ENCODE data around the gene DSCAML1.
"Not testable (repeated sequence)": the region's sequence is repeated elsewhere in the genome, so short reads cannot be mapped to it uniquely, and the experiment has no call there.

DSCAML1 gene

DNA sequence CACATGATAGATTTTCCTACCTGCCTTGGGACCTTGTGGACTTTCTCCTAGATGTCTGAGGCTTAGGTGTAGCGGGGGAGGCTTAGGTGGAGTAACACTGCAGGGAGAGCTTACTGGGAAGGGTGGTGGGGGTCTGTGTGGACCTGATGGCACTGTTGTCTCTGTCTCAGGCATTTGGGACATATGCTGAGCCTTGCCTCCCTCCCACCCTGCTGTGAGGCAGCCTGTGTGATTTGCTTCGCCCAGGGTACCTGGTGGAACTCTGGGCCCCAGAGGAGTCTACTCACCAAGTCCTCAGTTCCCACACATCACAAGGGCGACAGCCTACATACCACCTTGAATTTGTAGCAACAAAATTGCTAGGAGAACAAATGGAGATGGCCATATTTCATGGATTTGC lies 388.7 kb downstream of the DSCAML1 start:
- no peaks in the 10 kb centered on the region for H3K27me3 ChIP-seq (ENCODE audit: insufficient read depth, low read depth, severe bottlenecking)
- TF ChIP-seq, protein P1, sequence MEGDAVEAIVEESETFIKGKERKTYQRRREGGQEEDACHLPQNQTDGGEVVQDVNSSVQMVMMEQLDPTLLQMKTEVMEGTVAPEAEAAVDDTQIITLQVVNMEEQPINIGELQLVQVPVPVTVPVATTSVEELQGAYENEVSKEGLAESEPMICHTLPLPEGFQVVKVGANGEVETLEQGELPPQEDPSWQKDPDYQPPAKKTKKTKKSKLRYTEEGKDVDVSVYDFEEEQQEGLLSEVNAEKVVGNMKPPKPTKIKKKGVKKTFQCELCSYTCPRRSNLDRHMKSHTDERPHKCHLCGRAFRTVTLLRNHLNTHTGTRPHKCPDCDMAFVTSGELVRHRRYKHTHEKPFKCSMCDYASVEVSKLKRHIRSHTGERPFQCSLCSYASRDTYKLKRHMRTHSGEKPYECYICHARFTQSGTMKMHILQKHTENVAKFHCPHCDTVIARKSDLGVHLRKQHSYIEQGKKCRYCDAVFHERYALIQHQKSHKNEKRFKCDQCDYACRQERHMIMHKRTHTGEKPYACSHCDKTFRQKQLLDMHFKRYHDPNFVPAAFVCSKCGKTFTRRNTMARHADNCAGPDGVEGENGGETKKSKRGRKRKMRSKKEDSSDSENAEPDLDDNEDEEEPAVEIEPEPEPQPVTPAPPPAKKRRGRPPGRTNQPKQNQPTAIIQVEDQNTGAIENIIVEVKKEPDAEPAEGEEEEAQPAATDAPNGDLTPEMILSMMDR (IDR thresholded peaks at IDR 0.05; ENCODE audit: low read depth, low read length), result no peak
- no peak overlapping the region for H3K27ac ChIP-seq
- H3K36me3 ChIP-seq, result peaks cover 52% of the 10 kb centered on the region
- H3K9me3 ChIP-seq (ENCODE audit: severe bottlenecking), result no peaks in the 10 kb centered on the region
- no peak for DNase-seq
- no peak overlapping the region for H3K4me3 ChIP-seq (ENCODE audit: low read depth, low read length)

DNA sequence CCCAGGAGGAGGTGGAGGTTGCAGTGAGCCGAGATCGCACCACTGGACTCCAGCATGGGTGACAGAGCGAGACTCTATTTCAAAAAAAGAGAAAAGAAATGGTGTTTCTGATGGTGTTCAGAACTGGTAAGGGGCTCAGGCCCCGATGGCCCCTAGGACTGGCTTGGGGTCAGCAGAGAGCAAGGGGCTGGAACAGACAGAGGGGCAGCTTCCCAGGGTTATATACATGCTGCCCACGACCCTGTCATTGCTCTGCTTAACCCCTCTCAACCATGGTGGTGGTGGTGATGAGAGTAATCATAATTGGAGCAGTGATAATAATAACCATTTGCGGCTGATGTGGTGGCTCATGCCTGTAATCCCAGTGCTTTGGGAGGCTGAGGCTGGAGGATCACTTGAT lies 390.0 kb downstream of the DSCAML1 start:
- Histone ChIP-seq H3K27ac (no peak overlapping the region), H3K4me3 (ENCODE audit: low read depth, low read length) (no peak overlapping the region), H3K27me3 (ENCODE audit: insufficient read depth, low read depth, severe bottlenecking) (no peaks in the 10 kb centered on the region), H3K9me3 (ENCODE audit: severe bottlenecking) (no peaks in the 10 kb centered on the region), H3K36me3 (peaks cover 55% of the 10 kb centered on the region)
- no peak for DNase-seq
- TF ChIP-seq, protein P1 (IDR thresholded peaks at IDR 0.05; ENCODE audit: low read depth, low read length), result no peak

DNA sequence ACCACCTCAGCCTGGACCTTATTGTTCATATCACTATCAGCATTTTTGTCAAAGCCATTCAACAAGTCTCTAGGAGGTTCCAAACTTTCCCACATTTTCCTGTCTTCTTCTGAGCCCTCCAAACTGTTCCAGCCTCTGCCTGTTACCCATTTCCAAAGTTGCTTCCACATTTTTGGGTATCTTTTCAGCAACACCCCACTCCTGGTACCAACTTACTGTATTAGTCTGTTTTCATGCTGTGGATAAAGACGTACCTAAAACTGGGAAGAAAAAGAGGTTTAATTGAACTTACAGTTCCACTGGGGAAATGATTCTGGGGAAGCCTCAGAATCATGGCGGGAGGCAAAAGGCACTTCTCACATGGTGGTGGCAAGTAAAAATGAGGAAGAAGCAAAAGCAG lies 391.1 kb downstream of the DSCAML1 start:
- H3K36me3 ChIP-seq, result peaks cover 52% of the 10 kb centered on the region
- H3K27me3 ChIP-seq (ENCODE audit: insufficient read depth, low read depth, severe bottlenecking); DNase-seq; H3K9me3 ChIP-seq (ENCODE audit: severe bottlenecking); H3K4me3 ChIP-seq (ENCODE audit: low read depth, low read length); H3K27ac ChIP-seq: not testable (repeated sequence)

DNA sequence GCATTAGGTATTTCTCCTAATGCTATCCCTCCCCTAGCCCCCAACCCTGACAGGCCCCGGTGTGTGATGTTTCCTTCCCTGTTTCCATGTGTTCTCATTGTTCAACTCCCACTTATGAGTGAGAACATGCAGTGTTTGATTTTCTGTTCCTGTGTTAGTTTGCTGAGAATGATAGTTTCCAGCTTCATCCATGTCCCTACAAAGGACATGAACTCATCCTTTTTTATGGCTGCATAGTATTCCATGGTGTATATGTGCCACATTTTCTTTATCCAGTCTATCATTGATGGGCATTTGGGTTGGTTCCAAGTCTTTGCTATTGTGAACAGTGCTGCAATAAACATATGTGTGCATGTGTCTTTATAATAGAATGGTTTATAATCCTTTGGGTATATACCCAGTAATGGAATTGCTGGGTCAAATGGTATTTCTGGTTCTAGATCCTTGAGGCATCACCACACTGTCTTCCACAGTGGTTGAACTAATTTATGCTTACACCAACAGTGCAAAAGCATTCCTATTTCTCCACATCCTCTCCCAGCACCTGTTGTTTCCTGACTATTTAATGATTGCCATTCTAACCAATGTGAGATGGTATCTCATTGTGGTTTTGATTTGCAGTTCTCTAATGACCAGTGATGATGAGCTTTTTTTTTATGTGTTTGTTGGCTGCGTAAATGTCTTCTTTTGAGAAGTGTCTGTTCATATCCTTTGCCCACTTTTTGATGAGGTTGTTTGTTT lies 397.7 kb downstream of the DSCAML1 start:
- Histone ChIP-seq H3K9me3 (ENCODE audit: severe bottlenecking) (peaks cover 19% of the 10 kb centered on the region), H3K36me3 (peaks cover 51% of the 10 kb centered on the region)
- H3K27me3 ChIP-seq (ENCODE audit: insufficient read depth, low read depth, severe bottlenecking); DNase-seq; H3K4me3 ChIP-seq (ENCODE audit: low read depth, low read length); H3K27ac ChIP-seq: not testable (repeated sequence)

DNA sequence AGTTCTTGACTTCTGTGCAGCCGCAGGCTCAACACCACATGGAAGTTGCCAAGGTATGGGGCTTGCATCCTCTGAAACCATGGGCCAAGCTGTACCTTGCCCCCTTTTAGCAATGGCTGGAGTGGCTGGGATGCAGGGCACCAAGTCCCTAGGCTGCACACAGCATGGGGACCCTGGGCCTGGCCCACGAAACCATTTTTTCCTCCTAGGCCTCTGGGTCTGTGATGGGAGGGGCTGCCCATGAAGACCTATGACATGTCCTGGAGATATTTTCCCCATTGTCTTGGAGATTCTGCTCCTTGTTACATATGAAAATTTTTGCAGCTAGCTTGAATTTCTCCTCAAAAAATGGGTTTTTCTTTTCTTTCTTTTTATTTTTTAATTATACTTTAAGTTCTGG lies 398.4 kb downstream of the DSCAML1 start:
- not testable (repeated sequence) for H3K4me3 ChIP-seq (ENCODE audit: low read depth, low read length); DNase-seq
- peaks cover 57% of the 10 kb centered on the region for H3K36me3 ChIP-seq

DNA sequence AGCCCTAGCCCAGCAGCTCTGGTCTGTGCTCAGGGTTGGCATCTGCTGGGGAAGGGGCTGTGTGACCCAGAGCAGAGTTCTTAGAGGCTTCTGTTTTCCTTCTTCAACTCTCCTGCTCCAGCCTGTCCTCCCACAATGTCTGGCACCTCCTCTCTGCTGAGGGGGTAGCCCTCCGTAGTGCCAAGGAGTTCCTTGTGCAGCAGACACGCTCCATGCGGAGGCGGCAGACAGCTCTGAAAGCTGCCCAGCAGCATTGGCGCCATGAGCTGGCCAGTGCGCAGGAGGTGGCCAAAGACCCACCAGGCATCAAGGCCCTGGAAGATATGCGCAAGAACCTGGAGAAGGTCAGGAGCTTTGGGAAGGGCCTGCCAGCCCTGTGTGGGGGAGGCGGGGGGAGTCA lies 400.0 kb downstream of the DSCAML1 start:
- TF ChIP-seq, protein P1 (IDR thresholded peaks at IDR 0.05; ENCODE audit: low read depth, low read length), result no peak
- DNase-seq, result no peak
- Histone ChIP-seq H3K9me3 (ENCODE audit: severe bottlenecking) (peaks cover 19% of the 10 kb centered on the region), H3K4me3 (ENCODE audit: low read depth, low read length) (no peak overlapping the region), H3K27me3 (ENCODE audit: insufficient read depth, low read depth, severe bottlenecking) (no peaks in the 10 kb centered on the region), H3K27ac (no peak overlapping the region), H3K36me3 (peaks cover 70% of the 10 kb centered on the region)

More for the DNA sequence above, 398.4 kb downstream of the DSCAML1 start:
- peaks cover 19% of the 10 kb centered on the region for H3K9me3 ChIP-seq (ENCODE audit: severe bottlenecking)
- H3K27ac ChIP-seq; H3K27me3 ChIP-seq (ENCODE audit: insufficient read depth, low read depth, severe bottlenecking): not testable (repeated sequence)

DNA sequence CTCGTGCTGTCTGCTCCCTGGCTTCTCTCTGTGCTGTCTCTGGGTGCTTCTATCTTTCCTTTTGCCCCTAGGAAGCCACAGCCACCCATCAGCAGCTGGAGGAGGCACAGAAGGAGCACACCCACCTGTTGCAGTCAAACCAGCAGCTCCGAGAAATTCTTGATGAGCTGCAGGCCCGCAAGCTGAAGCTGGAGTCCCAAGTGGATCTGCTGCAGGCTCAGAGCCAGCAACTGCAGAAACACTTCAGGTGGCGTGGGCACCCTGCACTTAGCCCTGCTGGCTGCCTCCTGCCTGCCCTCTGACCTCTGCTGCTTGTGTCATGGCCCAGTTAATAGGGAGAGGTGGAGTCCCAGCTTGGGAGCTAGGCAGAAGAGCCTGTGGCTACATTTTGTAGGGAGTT lies 401.5 kb downstream of the DSCAML1 start:
- Histone ChIP-seq H3K27ac (no peak overlapping the region), H3K9me3 (ENCODE audit: severe bottlenecking) (peaks cover 19% of the 10 kb centered on the region), H3K4me3 (ENCODE audit: low read depth, low read length) (no peak overlapping the region), H3K27me3 (ENCODE audit: insufficient read depth, low read depth, severe bottlenecking) (no peaks in the 10 kb centered on the region), H3K36me3 (peaks cover 84% of the 10 kb centered on the region)
- TF ChIP-seq, protein P1 (IDR thresholded peaks at IDR 0.05; ENCODE audit: low read depth, low read length), result no peak
- DNase-seq, result no peak

Data from WERI-Rb-1 (cell line).